ENCODE results near the gene OR56A5. TPM values are rescaled to one million over a fixed set of nuclear protein-coding genes. Genes with fewer than 3 reads are reported as not detected.

The OR56A5 gene
- total and polyA plus RNA-seq, 2 donors from 2014 or later = not detected

DNA sequence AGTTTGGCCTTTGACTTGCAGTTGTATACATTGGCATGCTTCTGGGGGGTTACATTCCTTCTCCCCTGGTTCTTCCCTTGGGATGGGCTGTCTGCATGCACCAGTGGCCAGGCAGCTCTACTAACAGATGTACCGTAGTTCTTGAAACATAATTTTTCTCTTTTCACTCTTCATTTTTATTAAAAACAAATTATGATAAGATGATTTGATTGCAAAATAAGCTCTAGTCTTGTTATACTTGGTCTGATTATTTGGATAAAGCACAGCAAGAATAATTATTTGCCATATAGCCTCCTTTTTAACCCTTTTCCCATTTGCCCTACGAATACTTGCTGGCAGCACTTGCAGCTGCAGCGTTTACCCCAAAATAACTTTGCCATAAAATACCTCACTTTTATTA is 12.7 kb downstream of the OR56A5 start:
- intact Hi-C loops (cut with DNase I) = no loop called here
- Histone ChIP-seq H3K27ac (ENCODE audit: low read depth in 2 of 2, low read length in 2 of 2) (no peak overlapping the region), H3K27me3 (ENCODE audit: control insufficient read depth, insufficient read depth, low read length) (no peaks in the 10 kb centered on the region), H3K4me1 (ENCODE audit: control insufficient read depth in 2 of 3, insufficient read depth in 2 of 3, low read depth in 1 of 3, low read length in 3 of 3) (no peaks in the 10 kb centered on the region), H3K9ac (ENCODE audit: low read length in 3 of 3) (no peak overlapping the region), H3K9me3 (ENCODE audit: control insufficient read depth in 2 of 3, insufficient read depth in 1 of 3, low read length in 3 of 3) (peaks cover 0 to 2% (median 0%) of the 10 kb centered on the region in 3 donors), H3K4me3 (ENCODE audit: low read length in 3 of 3) (no peak overlapping the region), H3K36me3 (ENCODE audit: control insufficient read depth in 2 of 3, insufficient read depth in 3 of 3, low read length in 3 of 3) (no peaks in the 10 kb centered on the region)
- DNase-seq (no peak), FAIRE-seq (no peak)
- TF ChIP-seq, protein P1, sequence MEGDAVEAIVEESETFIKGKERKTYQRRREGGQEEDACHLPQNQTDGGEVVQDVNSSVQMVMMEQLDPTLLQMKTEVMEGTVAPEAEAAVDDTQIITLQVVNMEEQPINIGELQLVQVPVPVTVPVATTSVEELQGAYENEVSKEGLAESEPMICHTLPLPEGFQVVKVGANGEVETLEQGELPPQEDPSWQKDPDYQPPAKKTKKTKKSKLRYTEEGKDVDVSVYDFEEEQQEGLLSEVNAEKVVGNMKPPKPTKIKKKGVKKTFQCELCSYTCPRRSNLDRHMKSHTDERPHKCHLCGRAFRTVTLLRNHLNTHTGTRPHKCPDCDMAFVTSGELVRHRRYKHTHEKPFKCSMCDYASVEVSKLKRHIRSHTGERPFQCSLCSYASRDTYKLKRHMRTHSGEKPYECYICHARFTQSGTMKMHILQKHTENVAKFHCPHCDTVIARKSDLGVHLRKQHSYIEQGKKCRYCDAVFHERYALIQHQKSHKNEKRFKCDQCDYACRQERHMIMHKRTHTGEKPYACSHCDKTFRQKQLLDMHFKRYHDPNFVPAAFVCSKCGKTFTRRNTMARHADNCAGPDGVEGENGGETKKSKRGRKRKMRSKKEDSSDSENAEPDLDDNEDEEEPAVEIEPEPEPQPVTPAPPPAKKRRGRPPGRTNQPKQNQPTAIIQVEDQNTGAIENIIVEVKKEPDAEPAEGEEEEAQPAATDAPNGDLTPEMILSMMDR (IDR thresholded peaks at IDR 0.05; ENCODE audit: borderline replicate concordance, extremely low read depth, insufficient read depth) = no peak

- Histone ChIP-seq H3K27me3 (ENCODE audit: control insufficient read depth, insufficient read depth, low read length) (no peaks in the 10 kb centered on the region), H3K27ac (ENCODE audit: low read depth in 2 of 2, low read length in 2 of 2) (no peak within 1 kb of the TSS), H3K4me3 (ENCODE audit: low read length in 3 of 3) (no peak within 1 kb of the TSS), H3K9me3 (ENCODE audit: control insufficient read depth in 2 of 3, insufficient read depth in 1 of 3, low read length in 3 of 3) (no peaks in the 10 kb centered on the region), H3K4me1 (ENCODE audit: control insufficient read depth in 2 of 3, insufficient read depth in 2 of 3, low read depth in 1 of 3, low read length in 3 of 3) (no peaks in the 10 kb centered on the region), H3K9ac (ENCODE audit: low read length in 3 of 3) (no peak within 1 kb of the TSS), H3K36me3 (ENCODE audit: control insufficient read depth in 2 of 3, insufficient read depth in 3 of 3, low read length in 3 of 3) (no peaks in the 10 kb centered on the region)
- TF ChIP-seq, protein P1 (IDR thresholded peaks at IDR 0.05; ENCODE audit: borderline replicate concordance, extremely low read depth, insufficient read depth) = no peak
- DNase-seq (no peak), FAIRE-seq (no peak)
- intact Hi-C loops (cut with DNase I) = no loop called here
These were observed 26.3 kb downstream of the OR56A5 start, which contains the start of gene OR56A3 for GRCh38 chr11:5941951-5942350. TSS of gene OR56A3 (plus strand) at chr11:5942251. CDS start at chr11:5947347, 5,096 bp downstream.

DNA sequence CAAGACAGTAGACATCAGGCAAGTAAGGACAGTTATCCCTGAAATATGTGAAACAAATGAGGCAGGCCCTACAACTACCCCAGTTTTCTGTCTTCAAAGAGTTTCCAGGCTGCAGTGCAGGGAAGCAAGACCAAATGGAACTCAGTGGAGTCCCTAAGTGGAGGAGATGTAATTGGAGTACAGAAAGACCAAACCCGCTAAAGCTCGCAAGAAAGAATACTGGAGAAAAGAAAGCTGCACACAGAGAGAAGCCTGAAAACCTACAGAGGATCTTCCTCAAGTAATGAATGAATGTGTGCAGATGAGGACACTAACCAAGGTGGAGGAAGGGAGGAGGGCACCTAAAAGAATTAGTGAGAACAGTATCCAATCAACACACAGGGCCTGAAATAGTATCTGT is 27.5 kb downstream of the OR56A5 start:
- Histone ChIP-seq H3K27ac (ENCODE audit: low read depth in 2 of 2, low read length in 2 of 2) (no peak overlapping the region), H3K36me3 (ENCODE audit: control insufficient read depth in 2 of 3, insufficient read depth in 3 of 3, low read length in 3 of 3) (no peaks in the 10 kb centered on the region), H3K9ac (ENCODE audit: low read length in 3 of 3) (no peak overlapping the region), H3K27me3 (ENCODE audit: control insufficient read depth, insufficient read depth, low read length) (no peaks in the 10 kb centered on the region), H3K9me3 (ENCODE audit: control insufficient read depth in 2 of 3, insufficient read depth in 1 of 3, low read length in 3 of 3) (no peaks in the 10 kb centered on the region), H3K4me3 (ENCODE audit: low read length in 3 of 3) (no peak overlapping the region), H3K4me1 (ENCODE audit: control insufficient read depth in 2 of 3, insufficient read depth in 2 of 3, low read depth in 1 of 3, low read length in 3 of 3) (no peaks in the 10 kb centered on the region)
- DNase-seq (no peak), FAIRE-seq (no peak)
- intact Hi-C loops (cut with DNase I) = no loop called here
- TF ChIP-seq, protein P1 (IDR thresholded peaks at IDR 0.05; ENCODE audit: borderline replicate concordance, extremely low read depth, insufficient read depth) = no peak

GRCh38 chr11:5938603-5938965 is 29.7 kb downstream of the OR56A5 start:
- Histone ChIP-seq H3K36me3 (ENCODE audit: control insufficient read depth in 2 of 3, insufficient read depth in 3 of 3, low read length in 3 of 3) (no peaks in the 10 kb centered on the region), H3K27ac (ENCODE audit: low read depth in 2 of 2, low read length in 2 of 2) (no peak overlapping the region), H3K4me1 (ENCODE audit: control insufficient read depth in 2 of 3, insufficient read depth in 2 of 3, low read depth in 1 of 3, low read length in 3 of 3) (no peaks in the 10 kb centered on the region), H3K9me3 (ENCODE audit: control insufficient read depth in 2 of 3, insufficient read depth in 1 of 3, low read length in 3 of 3) (no peaks in the 10 kb centered on the region), H3K9ac (ENCODE audit: low read length in 3 of 3) (no peak overlapping the region), H3K4me3 (ENCODE audit: low read length in 3 of 3) (no peak overlapping the region), H3K27me3 (ENCODE audit: control insufficient read depth, insufficient read depth, low read length) (no peaks in the 10 kb centered on the region)
- FAIRE-seq = no peak
- DNase-seq = no peak
- TF ChIP-seq, protein P1 (IDR thresholded peaks at IDR 0.05; ENCODE audit: borderline replicate concordance, extremely low read depth, insufficient read depth) = no peak
- intact Hi-C loops (cut with DNase I) = no loop called here
